ENCODE results near the gene TENT4A.

The TENT4A gene

DNA sequence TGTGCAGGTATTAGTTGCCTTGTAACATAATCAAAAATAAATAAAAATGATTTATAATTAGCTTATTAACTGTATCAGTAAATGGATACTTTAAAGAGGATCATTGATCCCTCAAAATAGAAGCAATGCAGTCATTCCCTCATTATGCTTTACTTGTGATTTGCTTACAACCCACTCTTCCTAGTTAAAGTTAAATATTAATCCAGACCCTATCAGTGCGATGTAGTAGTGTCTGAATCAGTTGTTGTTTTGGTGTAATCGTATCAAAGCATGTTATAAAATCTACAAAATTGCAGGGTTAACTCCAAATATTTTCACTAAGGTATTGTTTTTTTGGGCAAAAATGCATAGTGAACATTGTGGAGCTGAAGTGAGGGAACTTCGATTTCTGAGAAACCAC lies 17.6 kb downstream of the TENT4A start:
- POLR2A ChIA-PET = interaction anchor here (0.7 to 1.3 kb wide), 2 partner anchors 9 to 1101 kb away, joined by 3 to 6 read pairs; no protein-coding TSS in a partner anchor
- CTCF ChIA-PET = interaction anchor here (1.2 to 3.3 kb wide), 2 partner anchors 12 to 14 kb away, joined by 3 to 17 read pairs; no protein-coding TSS in a partner anchor

GRCh38 chr5:6731465-6732237 lies 18.4 kb downstream of the TENT4A start:
- no peak for DNase-seq (ENCODE audit: extremely low spot score)
- no peak for TF ChIP-seq CTCF (IDR thresholded peaks at IDR 0.05; ENCODE audit: control extremely low read depth, extremely low read depth, low read depth, missing control alignments)
- CTCF ChIA-PET = interaction anchor here (0.9 kb wide), 1 partner anchor 14 kb away, joined by 4 read pairs; no protein-coding TSS in a partner anchor
- POLR2A ChIA-PET = interaction anchor here (1.6 kb wide), 1 partner anchor 18 kb away, joined by 3 read pairs; the partner anchor contains the start of gene TENT4A

More for the DNA sequence above, 17.6 kb downstream of the TENT4A start:
- DNase-seq (ENCODE audit: extremely low spot score) = no peak
- no peak for TF ChIP-seq CTCF (IDR thresholded peaks at IDR 0.05; ENCODE audit: control extremely low read depth, extremely low read depth, low read depth, missing control alignments)

DNA sequence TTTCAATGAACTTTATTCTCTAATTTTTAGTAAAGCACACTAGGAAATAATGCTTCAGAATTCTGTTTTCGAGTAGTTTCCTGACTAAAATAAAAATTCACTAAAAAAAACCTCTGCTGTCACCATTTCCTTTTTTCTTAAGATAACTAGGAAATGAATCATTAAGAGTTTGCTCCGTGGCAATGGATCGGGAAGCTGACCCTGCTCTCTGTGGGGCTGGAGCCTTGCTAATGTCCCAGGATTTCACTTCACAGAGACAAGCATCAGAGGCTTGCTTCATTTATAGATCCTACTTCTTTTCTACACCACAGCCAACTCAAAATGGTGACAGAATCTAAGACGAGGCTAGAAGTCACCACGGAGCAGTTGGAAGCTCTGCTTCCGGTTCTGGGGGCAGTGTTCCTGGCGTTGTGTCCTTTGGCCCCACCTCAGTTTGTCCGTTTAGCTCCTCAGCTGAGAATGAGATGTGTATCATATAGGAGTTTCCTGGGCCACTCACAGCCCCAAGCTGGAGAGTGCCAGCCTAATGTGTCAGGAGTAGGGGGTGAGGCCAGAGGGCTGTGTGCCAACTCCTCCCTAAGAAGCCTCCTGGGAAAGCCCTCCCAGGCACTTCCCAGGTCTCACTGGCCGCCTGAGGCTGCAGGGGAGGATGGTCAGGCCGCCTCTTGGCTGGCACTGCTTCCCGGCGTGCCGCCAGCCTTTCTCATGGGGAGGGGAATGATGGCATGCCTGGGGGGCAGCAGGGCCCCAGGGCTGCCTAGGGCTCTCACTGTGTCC lies 19.6 kb downstream of the TENT4A start:
- no peak for DNase-seq (ENCODE audit: extremely low spot score)
- TF ChIP-seq CTCF (IDR thresholded peaks at IDR 0.05; ENCODE audit: control extremely low read depth, extremely low read depth, low read depth, missing control alignments) = no peak
- ChIA-PET POLR2A (interaction anchor here (1.6 kb wide), 1 partner anchor 20 kb away, joined by 3 read pairs; the partner anchor contains the start of gene TENT4A), CTCF (interaction anchor here (0.9 to 1.3 kb wide), 2 partner anchors 12 to 13 kb away, joined by 4 to 6 read pairs; no protein-coding TSS in a partner anchor)

GRCh38 chr5:6733411-6734242 lies 20.4 kb downstream of the TENT4A start:
- TF ChIP-seq CTCF (IDR thresholded peaks at IDR 0.05; ENCODE audit: control extremely low read depth, extremely low read depth, low read depth, missing control alignments) = no peak

DNA sequence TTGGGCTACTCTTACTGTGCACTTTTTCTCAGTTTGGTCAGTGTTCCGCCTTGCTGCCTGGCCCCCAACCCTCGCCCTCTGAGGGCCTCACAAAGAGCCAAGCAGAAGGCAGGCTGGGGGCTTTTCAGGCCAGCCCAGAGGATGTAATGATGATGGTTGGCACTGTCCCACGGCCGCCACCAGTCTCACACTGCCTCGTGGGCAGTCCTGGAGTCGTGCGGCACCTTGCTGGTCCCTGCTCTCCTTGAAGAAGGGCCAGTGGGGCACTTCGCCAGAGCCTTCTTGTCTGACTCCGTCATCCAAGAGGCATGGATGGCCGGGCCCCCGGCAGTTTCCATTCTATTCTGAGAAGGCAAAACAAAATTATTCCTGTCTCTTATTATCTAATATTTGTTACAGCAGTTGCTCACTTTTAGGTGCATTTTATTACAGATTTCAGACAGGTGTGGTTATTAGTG lies 21.0 kb downstream of the TENT4A start:
- CTCF ChIA-PET = interaction anchor here (0.7 to 3.5 kb wide), 2 partner anchors 11 to 92 kb away, joined by 3 to 29 read pairs; no protein-coding TSS in a partner anchor

More at GRCh38 chr5:6733411-6734242, 20.4 kb downstream of the TENT4A start:
- ChIA-PET CTCF (interaction anchor here (1.3 kb wide), 1 partner anchor 12 kb away, joined by 6 read pairs; no protein-coding TSS in a partner anchor), POLR2A (interaction anchor here (1.6 kb wide), 1 partner anchor 20 kb away, joined by 3 read pairs; the partner anchor contains the start of gene TENT4A)
- no peak for DNase-seq (ENCODE audit: extremely low spot score)

More for the DNA sequence above, 21.0 kb downstream of the TENT4A start:
- no peak for TF ChIP-seq CTCF (IDR thresholded peaks at IDR 0.05; ENCODE audit: control extremely low read depth, extremely low read depth, low read depth, missing control alignments)
- DNase-seq (ENCODE audit: extremely low spot score) = no peak
- POLR2A ChIA-PET = no interaction called here
